Activated CD4-positive, alpha-beta T cell treated with anti-CD3 and anti-CD28 coated beads, Interleukin-2, amount 50 U/mL, for 16 hours (primary cell): ENCODE measurements around the gene GSDMA.
"Not testable (repeated sequence)": the region's sequence is repeated elsewhere in the genome, so short reads cannot be mapped to it uniquely, and the experiment has no call there.

Experiments
- DNase-seq: peaks from one replicate; pipeline ENCODE4 v3.0.0-alpha.2; 2020

Gene GSDMA

DNA sequence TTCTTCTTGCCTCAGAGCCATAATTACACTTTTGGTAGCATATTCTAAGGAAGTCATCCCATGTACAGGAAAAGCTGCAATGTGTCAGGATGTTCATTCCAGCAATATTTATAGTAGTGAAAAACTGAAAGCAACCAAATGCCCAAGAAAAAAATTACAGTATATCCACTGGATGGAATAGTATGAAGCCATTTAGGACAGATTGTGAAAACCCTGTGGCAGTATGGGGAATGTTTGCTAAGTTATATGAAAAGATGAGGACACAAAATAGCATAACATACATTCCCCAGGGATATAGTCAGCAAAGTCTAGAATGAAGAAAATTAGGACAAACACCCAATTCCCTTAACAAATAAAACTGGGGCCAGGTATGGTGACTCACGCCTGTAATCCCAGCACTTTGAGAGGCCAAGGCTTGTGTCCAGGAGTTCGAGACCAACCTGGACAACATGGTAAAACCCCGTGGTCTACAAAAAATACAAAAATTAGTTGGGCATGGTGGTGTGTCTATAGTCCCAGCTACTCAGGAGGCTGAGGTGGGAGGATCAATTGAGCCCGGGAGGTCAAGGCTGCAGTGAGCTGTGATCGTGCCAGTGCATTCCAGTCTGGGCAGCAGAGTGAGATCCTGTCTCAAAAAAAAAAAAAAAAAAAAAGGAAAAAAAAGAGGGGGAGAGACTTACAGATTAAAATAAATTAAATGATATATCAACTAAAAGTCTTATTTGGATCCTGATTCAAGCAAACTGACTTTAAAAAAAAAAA lies 33.0 kb upstream of the GSDMA start:
- DNase-seq = no peak

DNA sequence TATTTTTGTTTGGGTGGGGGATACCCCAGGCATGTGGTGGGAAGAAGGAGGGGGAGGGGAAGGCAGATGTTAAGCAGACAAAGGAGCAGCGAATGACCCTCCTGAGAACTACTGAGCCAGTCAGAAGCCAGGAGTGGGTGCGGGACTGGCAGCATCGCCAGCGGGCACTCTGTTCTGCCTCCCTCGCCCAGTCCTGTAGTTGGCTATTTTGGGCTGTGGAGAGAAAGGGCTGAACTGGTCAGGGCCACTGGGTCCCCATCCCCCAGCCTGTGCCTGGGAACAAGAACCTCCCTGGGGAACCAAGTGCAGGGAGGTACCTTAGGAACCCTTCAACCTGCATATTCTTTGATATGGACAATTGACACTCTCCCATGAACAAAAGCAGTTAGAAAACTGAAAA lies 28.9 kb upstream of the GSDMA start:
- DNase-seq = no peak

DNA sequence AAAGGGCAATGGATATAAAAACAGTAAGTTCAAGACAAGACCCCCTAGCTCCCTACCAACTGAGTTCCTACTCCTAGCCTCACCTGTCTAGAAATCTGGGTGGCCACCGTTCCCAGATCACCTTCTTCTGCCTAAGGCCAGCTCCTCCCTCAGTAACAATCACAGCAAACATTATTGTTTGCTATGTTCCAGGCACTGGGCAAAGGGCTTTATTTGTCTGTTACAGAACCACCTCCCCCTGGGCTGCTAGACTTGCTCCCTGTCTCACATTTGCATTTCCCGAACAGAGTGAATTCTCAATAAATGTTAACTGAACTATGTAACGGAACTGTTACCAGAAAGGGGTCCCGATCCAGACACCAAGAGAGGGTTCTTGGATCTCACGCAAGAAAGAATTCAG lies 28.5 kb upstream of the GSDMA start:
- no peak for DNase-seq

DNA sequence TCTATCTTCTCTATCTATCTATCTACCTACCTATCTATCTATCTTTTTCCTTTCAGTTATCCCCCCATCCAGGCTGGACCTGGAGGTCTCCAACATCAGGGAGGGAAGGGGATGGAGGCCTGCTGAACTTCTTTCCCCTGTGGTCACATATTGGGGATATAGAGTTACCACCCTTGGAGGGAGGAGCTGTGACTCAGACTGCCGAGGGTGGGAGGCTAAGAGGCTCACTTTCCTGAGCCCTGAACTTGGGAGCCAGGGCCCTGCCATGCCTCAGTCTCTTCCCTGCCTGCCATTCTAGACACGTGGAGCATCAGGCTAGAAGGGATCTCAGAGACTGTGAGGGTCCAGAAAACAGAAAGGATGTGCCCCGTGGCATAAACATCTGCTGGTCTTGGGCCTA lies 26.9 kb upstream of the GSDMA start:
- DNase-seq = no peak

GRCh38 chr17:39937447-39937846 lies 25.4 kb upstream of the GSDMA start:
- DNase-seq = no peak

DNA sequence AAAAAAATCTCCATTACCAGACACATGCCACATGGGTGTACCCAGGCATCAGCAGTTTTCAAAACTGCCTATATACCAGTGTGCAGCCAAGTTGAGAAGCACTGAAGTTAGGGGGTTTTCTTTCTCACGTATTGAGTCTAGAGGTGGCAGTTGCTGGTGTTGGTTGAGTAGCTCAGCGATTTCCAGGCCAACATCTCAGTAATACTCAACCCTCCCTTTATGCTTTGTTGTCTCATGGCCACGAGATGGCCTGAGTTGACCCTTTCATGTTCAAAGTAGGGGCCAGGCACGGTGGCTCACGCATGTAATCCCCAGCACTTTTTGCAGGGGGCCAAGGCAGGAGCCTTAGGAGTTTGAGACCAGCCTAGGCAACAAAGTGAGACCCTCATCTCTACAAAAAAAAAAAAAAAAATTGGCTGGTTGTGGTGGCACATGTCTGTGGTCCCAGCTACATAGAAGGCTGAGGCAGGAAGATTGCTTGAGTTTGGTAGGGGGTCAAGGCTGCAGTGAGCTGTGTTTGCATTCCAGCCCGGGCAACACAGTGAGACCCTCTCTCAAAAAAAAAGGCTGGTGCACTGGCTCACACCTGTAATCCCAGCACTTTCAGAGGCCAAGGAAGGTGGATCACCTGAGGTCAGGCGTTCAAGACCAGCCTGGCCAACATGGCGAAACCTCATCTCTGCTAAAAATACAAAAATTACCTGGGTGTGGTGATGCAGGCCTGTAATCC lies 24.5 kb upstream of the GSDMA start:
- DNase-seq = no peak

GRCh38 chr17:39939106-39939505 lies 23.7 kb upstream of the GSDMA start:
- DNase-seq = no peak

- peak; percentile 79 for DNase-seq
Measured at GRCh38 chr17:39939588-39940419, 23.0 kb upstream of the GSDMA start.

- DNase-seq = no peak
Measured at GRCh38 chr17:39943702-39944392, 19.0 kb upstream of the GSDMA start.

DNA sequence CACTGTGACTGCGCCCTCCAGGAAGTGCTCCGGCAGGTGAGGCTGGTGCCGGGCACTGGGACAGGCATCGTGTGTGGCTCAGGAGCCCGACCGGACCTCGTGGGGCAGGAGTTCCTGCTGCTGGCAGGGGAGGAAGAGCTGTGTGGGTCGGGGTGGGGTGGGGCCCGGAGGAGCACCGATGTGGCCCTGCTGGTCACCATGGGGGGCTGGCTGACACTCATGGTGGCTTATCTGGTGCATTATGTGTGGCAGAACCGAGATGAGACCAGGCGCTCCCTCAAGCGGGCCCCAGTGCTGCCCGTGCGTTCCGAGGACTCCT lies 18.5 kb upstream of the GSDMA start:
- no peak for DNase-seq

GRCh38 chr17:39946551-39947330 lies 16.1 kb upstream of the GSDMA start:
- DNase-seq = no peak

GRCh38 chr17:39948489-39948828 lies 14.3 kb upstream of the GSDMA start:
- not testable (repeated sequence) for DNase-seq

DNA sequence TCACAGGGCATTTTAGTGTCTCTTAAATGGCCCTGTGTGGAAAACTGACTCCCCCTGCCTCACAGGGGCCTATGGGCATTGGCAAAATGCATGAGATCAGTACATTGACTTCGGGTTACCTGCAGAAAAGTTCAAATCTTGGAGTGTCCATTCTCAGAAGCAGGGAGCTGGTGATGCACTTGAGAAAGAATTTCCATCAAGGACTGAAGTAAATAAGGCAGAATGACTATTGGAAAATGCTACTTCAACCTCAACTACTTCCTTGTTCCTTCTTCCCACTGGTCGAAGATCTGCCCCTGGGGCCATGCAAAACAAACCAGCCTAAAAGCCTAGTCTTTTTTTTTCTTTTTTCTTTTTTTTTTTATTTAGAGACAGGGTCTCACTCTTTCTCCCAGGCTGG lies 13.8 kb upstream of the GSDMA start:
- no peak for DNase-seq

GRCh38 chr17:39950871-39951348 lies 11.9 kb upstream of the GSDMA start:
- DNase-seq = no peak

GRCh38 chr17:39951924-39952679 lies 10.7 kb upstream of the GSDMA start:
- DNase-seq = no peak

DNA sequence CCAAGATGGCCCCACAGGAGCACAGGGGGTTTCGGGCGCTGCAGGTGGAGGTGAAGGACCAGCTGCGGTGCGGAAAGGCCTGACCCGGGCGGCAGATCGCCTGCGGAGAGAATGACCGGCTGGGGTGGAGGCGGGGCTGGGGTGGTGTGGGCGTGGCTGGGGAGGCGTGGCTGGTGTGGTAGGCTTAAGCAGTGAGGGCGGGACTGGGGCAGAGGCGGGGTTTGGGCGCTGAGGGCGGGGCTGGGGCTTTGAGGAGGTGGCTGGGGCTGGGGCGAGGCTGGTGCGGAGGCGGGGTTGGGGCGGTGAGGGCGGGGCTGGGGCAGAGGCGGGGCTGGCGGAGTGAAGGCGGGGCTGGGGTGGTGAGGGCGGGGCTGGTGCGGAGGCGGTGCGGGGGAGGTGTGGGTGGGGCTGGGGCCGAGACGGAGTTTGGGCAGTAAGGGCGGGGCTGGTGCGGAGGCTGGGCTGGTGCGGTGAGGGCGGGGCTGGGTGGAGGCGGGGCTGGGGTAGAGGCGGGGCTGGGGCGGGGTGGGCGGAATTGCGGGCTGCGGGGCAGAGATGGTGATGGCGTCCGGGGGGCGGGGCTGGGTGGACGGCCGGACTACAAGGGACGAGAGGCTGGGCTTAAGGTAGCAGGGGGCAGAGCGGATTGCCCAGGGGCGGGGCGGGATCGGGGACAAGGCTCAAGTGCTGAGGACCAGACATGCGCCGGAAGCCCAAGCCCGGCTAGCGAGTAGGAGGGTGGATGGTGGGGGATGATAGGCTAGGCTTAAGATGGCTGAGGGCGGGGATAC lies 9.9 kb upstream of the GSDMA start:
- DNase-seq = peak; percentile 98

- DNase-seq = no peak
Measured at GRCh38 chr17:39953471-39953888, 9.3 kb upstream of the GSDMA start.

DNA sequence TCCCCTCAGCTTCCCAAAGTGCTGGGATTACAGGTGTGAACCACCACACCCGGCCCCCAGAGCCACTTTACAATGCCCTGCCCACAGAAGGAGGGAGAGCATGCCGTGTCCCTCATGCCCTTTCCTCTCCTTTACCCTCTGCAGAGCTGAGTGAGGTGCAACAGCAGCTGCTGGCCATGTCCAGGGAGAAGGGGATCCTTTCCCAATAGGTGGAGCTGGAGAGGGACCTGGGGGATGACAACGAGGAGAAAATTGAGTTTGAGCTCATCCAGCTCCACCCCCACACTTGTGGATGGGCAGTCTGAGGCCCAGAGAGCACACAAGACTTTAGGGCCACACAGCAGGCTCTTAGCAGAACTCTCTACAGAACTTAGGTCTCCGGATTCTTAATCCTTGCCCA lies 7.9 kb upstream of the GSDMA start:
- no peak for DNase-seq

GRCh38 chr17:39955726-39956225 lies 7.0 kb upstream of the GSDMA start:
- DNase-seq = no peak

DNA sequence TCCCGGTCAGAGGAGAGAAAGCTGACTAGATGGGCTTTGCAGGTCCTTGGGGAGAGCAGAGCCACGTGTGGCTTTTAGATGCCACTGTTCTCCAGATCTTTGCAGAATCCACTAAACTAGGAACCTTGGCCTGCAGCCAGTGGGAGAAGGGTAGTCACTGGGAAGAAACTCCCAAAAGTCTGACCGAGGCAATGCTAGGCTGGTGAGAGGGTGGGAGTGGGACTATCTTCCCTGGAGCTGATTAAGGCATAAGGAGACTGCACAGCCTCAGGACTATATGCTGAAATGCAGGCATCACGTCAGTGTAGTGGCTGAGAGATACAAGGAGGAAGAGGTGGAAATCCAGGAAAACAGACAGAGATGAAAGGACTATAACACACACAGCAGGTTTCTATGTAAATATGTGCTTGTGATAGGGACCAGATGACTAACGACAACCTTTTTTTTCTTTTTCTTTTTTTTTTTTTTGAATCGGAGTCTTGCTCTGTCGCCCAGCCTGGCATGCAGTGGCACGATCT lies 2.2 kb upstream of the GSDMA start:
- DNase-seq = no peak
